GM12865 (cell line): ENCODE data around the gene SATB2.
A peak's percentile ranks its signal among the peaks of the same experiment; 100 is the strongest.

ENCODE experiments used
- DNase-seq: peaks from one replicate; pipeline ENCODE4 v3.0.0; 2010; ENCODE audit warnings: low read depth
- H3K4me3 ChIP-seq: 2 replicates; pipeline ENCODE4 v1.5.1; 2011; ENCODE audit warnings: mild to moderate bottlenecking, low read depth, low read length, control low read depth
- TF ChIP-seq, protein P1 (sequence below): IDR thresholded peaks from 2 replicates; pipeline ENCODE4 v1.5.1; 2011; ENCODE audit warnings: low read length, control low read depth, low read depth, inconsistent platforms; ENCODE audit not compliant: insufficient read depth; ENCODE audit errors: missing control alignments

Gene SATB2

DNA sequence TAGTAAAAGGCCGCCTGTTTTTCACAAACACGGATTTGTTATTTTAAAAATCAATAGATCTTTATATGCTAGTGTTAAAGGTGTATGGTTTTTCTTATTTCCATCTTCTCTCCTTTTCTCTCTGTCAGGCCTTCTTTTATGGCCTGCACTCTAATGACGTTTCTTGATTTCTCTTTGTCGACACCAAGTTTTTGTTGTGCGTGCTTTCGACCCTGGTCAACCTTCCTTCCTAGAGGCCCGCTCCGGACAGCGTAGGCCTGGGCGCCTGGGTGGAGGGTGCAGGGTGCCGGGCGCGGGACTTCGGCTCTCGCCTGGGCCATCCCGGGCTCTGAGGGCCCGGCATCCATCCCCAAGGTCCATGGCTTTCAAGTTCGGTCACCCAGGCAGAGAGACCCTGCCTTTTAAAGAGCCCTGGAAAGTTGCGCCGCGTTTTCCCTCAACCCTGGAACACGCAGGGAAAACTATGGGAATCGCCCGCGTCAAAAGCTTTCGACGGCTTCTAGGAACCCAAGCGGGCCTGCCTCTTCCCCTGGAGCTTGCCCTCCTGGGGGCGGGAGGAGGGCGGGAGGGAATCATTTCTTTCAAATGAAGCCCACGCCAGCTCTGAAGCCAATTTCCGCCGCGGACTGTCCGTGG is 4.1 kb upstream of the SATB2 start:
- TF ChIP-seq, protein P1, sequence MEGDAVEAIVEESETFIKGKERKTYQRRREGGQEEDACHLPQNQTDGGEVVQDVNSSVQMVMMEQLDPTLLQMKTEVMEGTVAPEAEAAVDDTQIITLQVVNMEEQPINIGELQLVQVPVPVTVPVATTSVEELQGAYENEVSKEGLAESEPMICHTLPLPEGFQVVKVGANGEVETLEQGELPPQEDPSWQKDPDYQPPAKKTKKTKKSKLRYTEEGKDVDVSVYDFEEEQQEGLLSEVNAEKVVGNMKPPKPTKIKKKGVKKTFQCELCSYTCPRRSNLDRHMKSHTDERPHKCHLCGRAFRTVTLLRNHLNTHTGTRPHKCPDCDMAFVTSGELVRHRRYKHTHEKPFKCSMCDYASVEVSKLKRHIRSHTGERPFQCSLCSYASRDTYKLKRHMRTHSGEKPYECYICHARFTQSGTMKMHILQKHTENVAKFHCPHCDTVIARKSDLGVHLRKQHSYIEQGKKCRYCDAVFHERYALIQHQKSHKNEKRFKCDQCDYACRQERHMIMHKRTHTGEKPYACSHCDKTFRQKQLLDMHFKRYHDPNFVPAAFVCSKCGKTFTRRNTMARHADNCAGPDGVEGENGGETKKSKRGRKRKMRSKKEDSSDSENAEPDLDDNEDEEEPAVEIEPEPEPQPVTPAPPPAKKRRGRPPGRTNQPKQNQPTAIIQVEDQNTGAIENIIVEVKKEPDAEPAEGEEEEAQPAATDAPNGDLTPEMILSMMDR: no peak
- H3K4me3 ChIP-seq: no peak overlapping the region
- no peak for DNase-seq

- TF ChIP-seq, protein P1: no peak
- H3K4me3 ChIP-seq: no peak overlapping the region
- no peak for DNase-seq
Measured at GRCh38 chr2:199460846-199461710, 3.3 kb upstream of the SATB2 start.

- peak overlapping the region; percentile 96 for H3K4me3 ChIP-seq
- TF ChIP-seq, protein P1: no peak
- DNase-seq: no peak
Measured at GRCh38 chr2:199460101-199460671, 2.4 kb upstream of the SATB2 start.

- TF ChIP-seq, protein P1: no peak
- peak; percentile 88 for DNase-seq
- H3K4me3 ChIP-seq: peak overlapping the region; percentile 96
Measured at GRCh38 chr2:199459286-199460100, 1.8 kb upstream of the SATB2 start.

GRCh38 chr2:199458806-199459285 is 1.1 kb upstream of the SATB2 start:
- no peak for DNase-seq
- TF ChIP-seq, protein P1: no peak
- peak overlapping the region; percentile 96 for H3K4me3 ChIP-seq

GRCh38 chr2:199458009-199458805 is 468 bp upstream of the SATB2 start:
- H3K4me3 ChIP-seq: peak overlapping the region; percentile 96
- DNase-seq: peak; percentile 57
- TF ChIP-seq, protein P1: no peak
